GM23338 (cell line): Measurements from ENCODE around the gene NID1. TPM values are rescaled to one million over a fixed set of nuclear protein-coding genes. Genes with fewer than 3 reads are reported as not detected.

ENCODE experiments used
- ATAC-seq: fragments of 200-7000 bp; cut with Tn5 transposase; 3 replicates; pipeline ENCODE4 v1.9.1; 2020
- DNase-seq: peaks from one replicate; pipeline ENCODE4 v3.0.0-alpha.2; 2015; ENCODE audit warnings: low spot score
- H2AFZ ChIP-seq: fragments of 200-600 bp; sonication (generic); 2 replicates; pipeline ENCODE4 v1.8.0; 2016; ENCODE audit warnings: antibody characterized with exemption, mild to moderate bottlenecking, moderate library complexity
- H3F3A ChIP-seq: fragments of 200-600 bp; sonication (generic); replicated peaks from 2 replicates; pipeline ENCODE4 v1.8.0; 2017; ENCODE audit warnings: antibody characterized with exemption, mixed run types, low read depth
- H3K27ac ChIP-seq: fragments of 200-600 bp; sonication (generic); 2 replicates; pipeline ENCODE4 v1.6.1; 2016; ENCODE audit warnings: low read depth
- H3K27me3 ChIP-seq: fragments of 200-600 bp; sonication (generic); 2 replicates; pipeline ENCODE4 v1.8.0; 2016; ENCODE audit warnings: mild to moderate bottlenecking, mixed run types, moderate library complexity; ENCODE audit not compliant: insufficient read depth
- H3K36me3 ChIP-seq: fragments of 200-600 bp; sonication (generic); 2 replicates; pipeline ENCODE4 v1.8.0; 2016; ENCODE audit warnings: mild to moderate bottlenecking; ENCODE audit not compliant: insufficient read depth
- H3K4me1 ChIP-seq: fragments of 200-600 bp; sonication (generic); 2 replicates; pipeline ENCODE4 v1.8.0; 2016; ENCODE audit warnings: mild to moderate bottlenecking, moderate library complexity; ENCODE audit not compliant: insufficient read depth
- H3K4me2 ChIP-seq: fragments of 200-600 bp; sonication (generic); 2 replicates; pipeline ENCODE4 v1.7.1; 2017; ENCODE audit warnings: mixed run types
- H3K4me3 ChIP-seq: fragments of 200-600 bp; sonication (generic); 2 replicates; pipeline ENCODE4 v1.6.1; 2016; ENCODE audit warnings: mixed run types
- H3K79me2 ChIP-seq: fragments of 200-600 bp; sonication (generic); replicated peaks from 2 replicates; pipeline ENCODE4 v1.8.0; 2017; ENCODE audit warnings: mild to moderate bottlenecking; ENCODE audit not compliant: insufficient read depth
- H3K9me2 ChIP-seq: fragments of 200-600 bp; sonication (generic); 2 replicates; pipeline ENCODE4 v1.8.0; 2017; ENCODE audit not compliant: insufficient read depth
- H4K20me1 ChIP-seq: fragments of 200-600 bp; sonication (generic); replicated peaks from 2 replicates; pipeline ENCODE4 v1.8.0; 2017; ENCODE audit warnings: mild to moderate bottlenecking; ENCODE audit not compliant: insufficient read depth
- H3K27ac Mint-ChIP-seq: 2 replicates; pipeline ENCODE4 v1.8.0; 2020; ENCODE audit warnings: inconsistent platforms, mild to moderate bottlenecking, moderate library complexity, mixed read lengths
- H3K27me3 Mint-ChIP-seq: 3 replicates; pipeline ENCODE4 v1.8.0; 2022; ENCODE audit warnings: low read depth, mild to moderate bottlenecking, moderate library complexity, mixed read lengths, inconsistent platforms; ENCODE audit not compliant: insufficient read depth, poor library complexity
- H3K36me3 Mint-ChIP-seq: 3 replicates; pipeline ENCODE4 v1.8.0; 2021; ENCODE audit warnings: low read depth, mild to moderate bottlenecking, inconsistent platforms, moderate library complexity, mixed read lengths
- H3K4me1 Mint-ChIP-seq: 3 replicates; pipeline ENCODE4 v1.8.0; 2020; ENCODE audit warnings: mild to moderate bottlenecking, inconsistent platforms, mixed read lengths
- H3K4me3 Mint-ChIP-seq: 3 replicates; pipeline ENCODE4 v1.8.0; 2021; ENCODE audit warnings: moderate library complexity, mild to moderate bottlenecking, inconsistent platforms, mixed read lengths
- H3K9me3 Mint-ChIP-seq: 3 replicates; pipeline ENCODE4 v1.8.0; 2020; ENCODE audit warnings: moderate library complexity, mild to moderate bottlenecking, inconsistent platforms, mixed read lengths
- CREB1 ChIP-seq: fragments of 250-450 bp; sonication (Bioruptor Pico); IDR thresholded peaks from 2 replicates; pipeline ENCODE4 v1.5.0; 2020; ENCODE audit warnings: low read depth, mild to moderate bottlenecking, moderate library complexity
- CTCF ChIP-seq, 2 experiments: fragments of 200-600 bp in 1 of 2; sonication (generic) in 1 of 2; conservative IDR thresholded peaks; 2 replicates each; pipeline versions ENCODE4 v1.5.1 to v1.6.1; 2016 to 2017; ENCODE audit warnings: antibody characterized with exemption in 2 of 2, low read depth in 2 of 2, mild to moderate bottlenecking in 2 of 2, moderate library complexity in 1 of 2
- EZH2 ChIP-seq: fragments of 200-600 bp; sonication (generic); IDR thresholded peaks from one replicate; pipeline ENCODE4 v1.8.0; 2017; ENCODE audit warnings: antibody characterized with exemption, mild to moderate bottlenecking, low read depth; ENCODE audit not compliant: unreplicated experiment
- EZH2phosphoT487 ChIP-seq: fragments of 200-600 bp; sonication (generic); IDR thresholded peaks from one replicate; pipeline ENCODE4 v1.8.1; 2018; ENCODE audit warnings: antibody characterized with exemption; ENCODE audit not compliant: unreplicated experiment
- JUNB ChIP-seq: IDR thresholded peaks from one replicate; pipeline ENCODE4 v1.6.1; 2016; ENCODE audit warnings: antibody characterized with exemption; ENCODE audit not compliant: unreplicated experiment
- NANOG ChIP-seq: IDR thresholded peaks from 2 replicates; pipeline ENCODE4 v1.6.1; 2016; ENCODE audit warnings: antibody characterized with exemption, borderline replicate concordance
- POLR2AphosphoS5 ChIP-seq: IDR thresholded peaks from 2 replicates; pipeline ENCODE4 v1.6.1; 2016; ENCODE audit warnings: antibody characterized with exemption, low read depth
- STAT1 ChIP-seq: IDR thresholded peaks from one replicate; pipeline ENCODE4 v1.6.1; 2016; ENCODE audit warnings: antibody characterized with exemption; ENCODE audit not compliant: unreplicated experiment
- ZNF114 ChIP-seq: fragments of 250-450 bp; sonication (Bioruptor Pico); IDR thresholded peaks from 2 replicates; pipeline ENCODE4 v1.5.0; 2020; ENCODE audit warnings: mild to moderate bottlenecking, moderate library complexity
- long read RNA-seq: library from polyadenylated mRNA; unstranded; transcript quantifications from one replicate; pipeline ENCODE4 v2.0.0, GENCODE V29; 2020; ENCODE audit not compliant: unreplicated experiment
- polyA plus RNA-seq: library from polyadenylated mRNA; unstranded; fragments of >200 nt; fragmentation: Nextera tagmentation; extraction: Ambion mirVana; gene quantifications from 2 replicates; pipeline ENCODE4 v1.2.1, GENCODE V29; 2016
- total RNA-seq: library from RNA; depleted of rRNA; stranded (reverse); fragments of >200 nt; shearing (Covaris generic); gene quantifications from 2 replicates; pipeline ENCODE4 v1.2.3, GENCODE V29; 2014; rRNA removed
- TF ChIP-seq, protein P1 (sequence below): IDR thresholded peaks from 2 replicates; pipeline ENCODE4 v1.6.1; 2016; ENCODE audit warnings: antibody characterized with exemption
- TF ChIP-seq, protein P2 (sequence below): IDR thresholded peaks from one replicate; pipeline ENCODE4 v1.6.1; 2018; ENCODE audit warnings: antibody characterized with exemption; ENCODE audit not compliant: unreplicated experiment

NID1 gene
- total RNA-seq (29.2 and 32.5 TPM in 2 replicates), polyA plus RNA-seq (5.9 and 7.1 TPM in 2 replicates)
- long read RNA-seq, partial matches to known transcripts, result 3 of 4 reads
- long read RNA-seq, other reads (novel, unspliced or antisense), result 1 of 4 reads

GRCh38 chr1:236064674-236065508 is at the start of gene NID1:
NID1 (minus strand) TSS chr1:236065090; CDS start chr1:236065079, 11 bp downstream.
- no peaks in the 10 kb centered on the region for H3K9me3 Mint-ChIP-seq
- no peaks in the 10 kb centered on the region for H3K36me3 ChIP-seq
- H3K4me2 ChIP-seq, result peak within 1 kb of the TSS; percentile 94
- H3F3A ChIP-seq, result 0 out of 2 replicates have a peak, but pooled peaks cover 4% of the 10 kb centered on the region
- peak; percentile 83 for ATAC-seq
- peaks cover 49% of the 10 kb centered on the region for H3K27me3 ChIP-seq
- peaks cover 14% of the 10 kb centered on the region for H3K4me1 ChIP-seq
- no peaks in the 10 kb centered on the region for H3K9me2 ChIP-seq
- H3K27ac Mint-ChIP-seq, result no peak within 1 kb of the TSS
- DNase-seq, result peak; percentile 91
- H3K27me3 Mint-ChIP-seq, result peaks cover 26% of the 10 kb centered on the region
- no peaks in the 10 kb centered on the region for H3K79me2 ChIP-seq
- H3K4me3 Mint-ChIP-seq, result peak within 1 kb of the TSS; percentile 82
- peak within 1 kb of the TSS; percentile 97 for H2AFZ ChIP-seq
- H3K4me3 ChIP-seq, result peak within 1 kb of the TSS; percentile 84
- H3K27ac ChIP-seq, result no peak within 1 kb of the TSS
- peaks cover 2% of the 10 kb centered on the region for H3K36me3 Mint-ChIP-seq
- peak; percentile 73 for TF ChIP-seq POLR2AphosphoS5
- TF ChIP-seq, protein P1, sequence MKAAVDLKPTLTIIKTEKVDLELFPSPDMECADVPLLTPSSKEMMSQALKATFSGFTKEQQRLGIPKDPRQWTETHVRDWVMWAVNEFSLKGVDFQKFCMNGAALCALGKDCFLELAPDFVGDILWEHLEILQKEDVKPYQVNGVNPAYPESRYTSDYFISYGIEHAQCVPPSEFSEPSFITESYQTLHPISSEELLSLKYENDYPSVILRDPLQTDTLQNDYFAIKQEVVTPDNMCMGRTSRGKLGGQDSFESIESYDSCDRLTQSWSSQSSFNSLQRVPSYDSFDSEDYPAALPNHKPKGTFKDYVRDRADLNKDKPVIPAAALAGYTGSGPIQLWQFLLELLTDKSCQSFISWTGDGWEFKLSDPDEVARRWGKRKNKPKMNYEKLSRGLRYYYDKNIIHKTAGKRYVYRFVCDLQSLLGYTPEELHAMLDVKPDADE, result no peak
- 0 out of 4 replicates have a peak, but pooled peaks of 1 of the 2 experiments have one; percentile 23 for TF ChIP-seq CTCF (conservative IDR thresholded peaks at IDR 0.05; ENCODE audit: low read depth in 2 of 2)
- H4K20me1 ChIP-seq, result peaks cover 10% of the 10 kb centered on the region
- H3K4me1 Mint-ChIP-seq, result peaks cover 19% of the 10 kb centered on the region

DNA sequence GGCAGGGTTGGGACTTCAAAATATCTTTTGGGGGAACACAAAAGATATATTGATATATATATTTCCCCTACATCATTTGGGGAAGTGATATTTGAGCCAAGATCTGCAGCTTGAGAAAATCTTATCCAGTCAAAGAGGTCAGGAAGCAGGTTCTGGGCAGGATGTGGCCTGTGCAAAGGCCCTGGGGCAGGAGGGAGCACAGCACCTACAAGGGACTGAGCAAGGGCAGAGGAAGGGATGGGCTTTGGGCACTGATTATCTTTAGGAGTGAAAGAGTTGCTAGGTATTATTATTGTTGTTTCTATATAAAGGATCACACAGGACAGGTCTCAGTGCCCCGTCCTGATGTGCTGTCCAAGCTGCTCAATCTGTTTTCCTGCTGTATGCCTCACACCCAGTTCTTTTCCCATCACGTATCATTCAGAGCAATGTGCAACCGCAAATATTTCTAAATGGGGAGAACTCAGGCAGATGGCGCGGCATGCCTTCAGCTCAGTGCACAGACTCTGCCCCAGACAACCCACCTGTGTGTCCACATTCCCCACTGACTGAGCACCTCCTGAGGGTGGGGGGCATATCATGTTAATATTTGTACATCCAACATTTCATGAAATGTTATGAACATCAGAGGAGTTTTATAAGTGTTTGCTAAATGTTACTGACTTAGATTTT is 49.3 kb upstream of the NID1 start:
- H3K4me1 Mint-ChIP-seq, result peaks cover 4% of the 10 kb centered on the region; the same call in 2 of the 3 replicates
- H3K27me3 Mint-ChIP-seq, result peaks cover 4% of the 10 kb centered on the region
- ATAC-seq, result no peak
- H3K36me3 ChIP-seq, result no peaks in the 10 kb centered on the region
- no peaks in the 10 kb centered on the region for H4K20me1 ChIP-seq
- H3K36me3 Mint-ChIP-seq, result no peaks in the 10 kb centered on the region
- no peaks in the 10 kb centered on the region for H3K27me3 ChIP-seq
- H3K4me2 ChIP-seq, result no peak overlapping the region
- no peaks in the 10 kb centered on the region for H3K9me2 ChIP-seq
- no peaks in the 10 kb centered on the region for H3K9me3 Mint-ChIP-seq
- H3K4me3 ChIP-seq, result no peak overlapping the region
- no peak overlapping the region for H3K27ac Mint-ChIP-seq
- DNase-seq, result no peak
- H3K27ac ChIP-seq, result no peak overlapping the region
- H3F3A ChIP-seq, result no peaks in the 10 kb centered on the region
- H3K4me1 ChIP-seq, result no peaks in the 10 kb centered on the region
- H3K4me3 Mint-ChIP-seq, result no peak overlapping the region
- no peaks in the 10 kb centered on the region for H3K79me2 ChIP-seq
- H2AFZ ChIP-seq, result no peak overlapping the region
- no peak for TF ChIP-seq NANOG
- no peak for TF ChIP-seq CTCF (conservative IDR thresholded peaks at IDR 0.05; ENCODE audit: low read depth in 2 of 2)
- TF ChIP-seq, protein P2, sequence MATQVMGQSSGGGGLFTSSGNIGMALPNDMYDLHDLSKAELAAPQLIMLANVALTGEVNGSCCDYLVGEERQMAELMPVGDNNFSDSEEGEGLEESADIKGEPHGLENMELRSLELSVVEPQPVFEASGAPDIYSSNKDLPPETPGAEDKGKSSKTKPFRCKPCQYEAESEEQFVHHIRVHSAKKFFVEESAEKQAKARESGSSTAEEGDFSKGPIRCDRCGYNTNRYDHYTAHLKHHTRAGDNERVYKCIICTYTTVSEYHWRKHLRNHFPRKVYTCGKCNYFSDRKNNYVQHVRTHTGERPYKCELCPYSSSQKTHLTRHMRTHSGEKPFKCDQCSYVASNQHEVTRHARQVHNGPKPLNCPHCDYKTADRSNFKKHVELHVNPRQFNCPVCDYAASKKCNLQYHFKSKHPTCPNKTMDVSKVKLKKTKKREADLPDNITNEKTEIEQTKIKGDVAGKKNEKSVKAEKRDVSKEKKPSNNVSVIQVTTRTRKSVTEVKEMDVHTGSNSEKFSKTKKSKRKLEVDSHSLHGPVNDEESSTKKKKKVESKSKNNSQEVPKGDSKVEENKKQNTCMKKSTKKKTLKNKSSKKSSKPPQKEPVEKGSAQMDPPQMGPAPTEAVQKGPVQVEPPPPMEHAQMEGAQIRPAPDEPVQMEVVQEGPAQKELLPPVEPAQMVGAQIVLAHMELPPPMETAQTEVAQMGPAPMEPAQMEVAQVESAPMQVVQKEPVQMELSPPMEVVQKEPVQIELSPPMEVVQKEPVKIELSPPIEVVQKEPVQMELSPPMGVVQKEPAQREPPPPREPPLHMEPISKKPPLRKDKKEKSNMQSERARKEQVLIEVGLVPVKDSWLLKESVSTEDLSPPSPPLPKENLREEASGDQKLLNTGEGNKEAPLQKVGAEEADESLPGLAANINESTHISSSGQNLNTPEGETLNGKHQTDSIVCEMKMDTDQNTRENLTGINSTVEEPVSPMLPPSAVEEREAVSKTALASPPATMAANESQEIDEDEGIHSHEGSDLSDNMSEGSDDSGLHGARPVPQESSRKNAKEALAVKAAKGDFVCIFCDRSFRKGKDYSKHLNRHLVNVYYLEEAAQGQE, result no peak
- no peak for TF ChIP-seq CREB1
- TF ChIP-seq JUNB, result no peak
- no peak for TF ChIP-seq STAT1
- no peak for TF ChIP-seq EZH2phosphoT487
- TF ChIP-seq, protein P1, result no peak
- no peak for TF ChIP-seq ZNF114
- no peak for TF ChIP-seq EZH2
- TF ChIP-seq POLR2AphosphoS5, result no peak
